ENCODE measurements around the gene NFATC2. TPM values are rescaled to one million over a fixed set of nuclear protein-coding genes. Genes with fewer than 3 reads are reported as not detected.

The NFATC2 gene
- total and polyA plus RNA-seq, 2 of the 8 experiments (the other 6 are each of a cell fraction or from before 2014, with no cell fraction given), result 0.27 to 0.91 TPM

DNA sequence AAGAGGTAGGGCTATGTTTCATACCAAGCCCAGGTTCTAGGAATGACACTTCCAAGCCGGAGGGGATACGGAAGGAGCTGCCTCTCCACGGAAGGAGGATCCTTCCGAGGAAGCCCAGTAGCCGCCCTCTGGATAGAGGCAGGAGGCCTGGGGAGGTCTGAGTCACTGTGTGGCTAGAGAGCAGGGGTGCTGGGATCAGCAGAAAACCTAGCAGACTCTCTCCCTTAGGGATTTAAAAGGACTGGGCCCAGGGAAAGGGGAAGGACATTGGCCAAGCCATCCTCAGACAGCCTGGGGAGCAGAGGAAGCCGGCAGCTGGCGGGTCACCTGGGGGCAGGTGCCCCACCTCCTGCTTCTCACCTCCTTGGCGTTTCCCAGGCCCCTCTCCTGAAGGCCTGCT, 36.6 kb upstream of the NFATC2 start (continued):
- TF ChIP-seq, protein P1, sequence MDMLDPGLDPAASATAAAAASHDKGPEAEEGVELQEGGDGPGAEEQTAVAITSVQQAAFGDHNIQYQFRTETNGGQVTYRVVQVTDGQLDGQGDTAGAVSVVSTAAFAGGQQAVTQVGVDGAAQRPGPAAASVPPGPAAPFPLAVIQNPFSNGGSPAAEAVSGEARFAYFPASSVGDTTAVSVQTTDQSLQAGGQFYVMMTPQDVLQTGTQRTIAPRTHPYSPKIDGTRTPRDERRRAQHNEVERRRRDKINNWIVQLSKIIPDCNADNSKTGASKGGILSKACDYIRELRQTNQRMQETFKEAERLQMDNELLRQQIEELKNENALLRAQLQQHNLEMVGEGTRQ (IDR thresholded peaks at IDR 0.05; ENCODE audit: low read length), result no peak
- TF ChIP-seq E2F6 (IDR thresholded peaks at IDR 0.05) (no peak), HDAC2 (IDR thresholded peaks at IDR 0.05; ENCODE audit: borderline replicate concordance in 1 of 2, low read depth in 2 of 2, low read length in 2 of 2) (no peak), TCF12 (IDR thresholded peaks at IDR 0.05; ENCODE audit: low read depth, low read length) (no peak)
